Endothelial cell of umbilical vein (primary cell): ENCODE data around the gene L3MBTL4. TPM values are rescaled to one million over a fixed set of nuclear protein-coding genes. Genes with fewer than 3 reads are reported as not detected.

ENCODE experiments used
- BruUV-seq: library from RNA; stranded (reverse); fragments of 400-500 nt; replicated peaks from 2 replicates; lab custom pipeline; 2021; lab: Mats Ljungman, UMichigan
- CTCF ChIA-PET: fragments of 300-600, 350-600 bp; sonication (Branson Sonifier 250); formaldehyde crosslinking; loops from one replicate; lab custom pipeline; 2021; ENCODE audit warnings: antibody characterized with exemption, inconsistent platforms; lab: Charles Lee
- POLR2A ChIA-PET: fragments of 300-600, 350-600 bp; sonication (Branson Sonifier 250); formaldehyde crosslinking; loops from one replicate; lab custom pipeline; 2021; ENCODE audit warnings: antibody characterized with exemption, inconsistent platforms; lab: Charles Lee
- DNase-seq: peaks from one replicate; pipeline ENCODE4 v3.0.0-alpha.2; 2011; ENCODE audit warnings: low read depth, low spot score
- FAIRE-seq: peaks from 2 replicates; lab custom pipeline; 2011; peaks lifted over from hg19 to GRCh38; lab: Jason Lieb, UNC
- H2AFZ ChIP-seq: 2 replicates; pipeline ENCODE4 v1.6.0; 2012; ENCODE audit warnings: low read depth, low read length, control low read depth, inconsistent platforms
- H3K27ac ChIP-seq: 2 replicates; pipeline ENCODE4 v1.5.1; 2011; ENCODE audit warnings: low read depth, mild to moderate bottlenecking, control low read depth, low read length, moderate library complexity; ENCODE audit not compliant: insufficient read depth
- H3K27me3 ChIP-seq, 2 experiments: 2 replicates each; pipeline versions ENCODE4 v1.6.0 to v1.6.1; 2011; ENCODE audit warnings: low read length in 2 of 2, mixed read lengths in 1 of 2; ENCODE audit not compliant: control insufficient read depth in 2 of 2, insufficient read depth in 2 of 2
- H3K36me3 ChIP-seq, 2 experiments: 2 replicates in 1 of 2; 3 replicates in 1 of 2; pipeline ENCODE4 v1.5.1; 2011; ENCODE audit warnings: low read length in 2 of 2, mild to moderate bottlenecking in 1 of 2, moderate library complexity in 1 of 2; ENCODE audit not compliant: control insufficient read depth in 2 of 2, insufficient read depth in 2 of 2; ENCODE audit errors: extremely low read depth in 1 of 2
- H3K4me1 ChIP-seq: 3 replicates; pipeline ENCODE4 v1.5.1; 2011; ENCODE audit warnings: mild to moderate bottlenecking, low read length; ENCODE audit not compliant: control insufficient read depth, insufficient read depth; ENCODE audit errors: extremely low read depth
- H3K4me2 ChIP-seq: 2 replicates; pipeline ENCODE4 v1.6.1; 2011; ENCODE audit warnings: low read length, control low read depth, mixed read lengths; ENCODE audit not compliant: insufficient read depth
- H3K4me3 ChIP-seq, 3 experiments: fragments of 200-600 bp in 1 of 3; sonication (generic), shearing (Covaris generic) in 1 of 3; replicated peaks in 1 of 3; 2 replicates each; pipeline ENCODE4 v1.5.1; 2011 to 2016; ENCODE audit warnings: control low read depth in 3 of 3, low read length in 3 of 3, mild to moderate bottlenecking in 2 of 3, inconsistent platforms in 1 of 3, low read depth in 1 of 3, moderate library complexity in 1 of 3; ENCODE audit not compliant: insufficient read depth in 1 of 3
- H3K79me2 ChIP-seq: 2 replicates; pipeline ENCODE4 v1.6.0; 2012; ENCODE audit warnings: low read length, inconsistent platforms; ENCODE audit not compliant: control insufficient read depth, insufficient read depth
- H3K9ac ChIP-seq: replicated peaks from 2 replicates; pipeline ENCODE3; 2011; ENCODE audit warnings: low read length, control low read depth; ENCODE audit not compliant: insufficient read depth; ENCODE audit errors: extremely low read depth
- H3K9me1 ChIP-seq: replicated peaks from 3 replicates; pipeline ENCODE4 v1.6.0; 2011; ENCODE audit warnings: mild to moderate bottlenecking, low read length; ENCODE audit not compliant: control insufficient read depth, insufficient read depth; ENCODE audit errors: extremely low read depth
- H3K9me3 ChIP-seq: replicated peaks from 2 replicates; pipeline ENCODE4 v1.5.1; 2012; ENCODE audit warnings: low read length, inconsistent platforms; ENCODE audit not compliant: control insufficient read depth, insufficient read depth
- H4K20me1 ChIP-seq: replicated peaks from 2 replicates; pipeline ENCODE3; 2011; ENCODE audit warnings: mild to moderate bottlenecking, low read length; ENCODE audit not compliant: control insufficient read depth, insufficient read depth; ENCODE audit errors: extremely low read depth
- EZH2 ChIP-seq: IDR thresholded peaks from 2 replicates; pipeline ENCODE4 v1.6.1; 2012; ENCODE audit warnings: borderline replicate concordance, low read depth, mild to moderate bottlenecking, moderate library complexity, low read length, inconsistent platforms; ENCODE audit not compliant: severe bottlenecking
- FOS ChIP-seq: IDR thresholded peaks from 2 replicates; pipeline ENCODE4 v1.6.1; 2011; ENCODE audit warnings: mild to moderate bottlenecking, low read length, moderate library complexity, borderline replicate concordance; ENCODE audit not compliant: insufficient read depth
- GATA2 ChIP-seq: IDR thresholded peaks from 2 replicates; pipeline ENCODE4 v1.7.0; 2011; ENCODE audit warnings: low read depth, mild to moderate bottlenecking, moderate library complexity, mixed read lengths, low read length; ENCODE audit not compliant: insufficient read length, insufficient read depth
- JUN ChIP-seq: IDR thresholded peaks from 2 replicates; pipeline ENCODE4 v1.6.1; 2011; ENCODE audit warnings: borderline replicate concordance, low read depth; ENCODE audit not compliant: insufficient read length, insufficient read depth
- MYC ChIP-seq: IDR thresholded peaks from one replicate; pipeline ENCODE4 v1.6.1; 2011; ENCODE audit warnings: mild to moderate bottlenecking, low read depth, low read length
- POLR2A ChIP-seq: IDR thresholded peaks from 2 replicates; pipeline ENCODE4 v1.6.1; 2012; ENCODE audit warnings: low read depth, mild to moderate bottlenecking, control low read depth, low read length
- POLR2AphosphoS5 ChIP-seq: IDR thresholded peaks from 2 replicates; pipeline ENCODE4 v1.6.1; 2012; ENCODE audit warnings: low read depth, mild to moderate bottlenecking, control low read depth, low read length, moderate library complexity; ENCODE audit not compliant: insufficient read depth
- dilution Hi-C: fragments of 300-500 bp; cut with MboI; formaldehyde crosslinking; loops from one replicate; pipeline ENCODE4 v1.15.0; 2019; ENCODE audit warnings: low sequenced_read_pairs; ENCODE audit not compliant: extremely low pct_ligation_motif_present
- intact Hi-C: fragments of 100-400 bp; cut with micrococcal nuclease; formaldehyde crosslinking; loops from one replicate; pipeline ENCODE4 v1.10.0; 2022
- polyA plus RNA-seq, 4 experiments: library from polyadenylated mRNA; depleted of rRNA in 3 of 4; stranded (reverse) in 3 of 4; unstranded in 1 of 4; fragments of >200 nt; gene quantifications; 2 replicates each; pipeline versions ENCODE4 v1.2.1 to v1.2.3, GENCODE V29; 2011 to 2012; ENCODE audit warnings: missing spikeins in 1 of 4
- total RNA-seq: library from RNA; stranded (reverse); gene quantifications from 2 replicates; pipeline ENCODE4 v1.2.3, GENCODE V29; 2021
- TF ChIP-seq, protein P1 (sequence below): IDR thresholded peaks from 2 replicates; pipeline ENCODE4 v1.6.1; 2011; ENCODE audit not compliant: insufficient read depth, insufficient read length
- TF ChIP-seq, protein P2 (sequence below), 2 donors: IDR thresholded peaks; 1 replicate in 1 of 2; 2 replicates in 1 of 2; pipeline ENCODE4 v1.5.1; 2011; ENCODE audit warnings: low read length in 2 of 2, mild to moderate bottlenecking in 2 of 2, moderate library complexity in 2 of 2, control low read depth in 1 of 2, inconsistent platforms in 1 of 2, low read depth in 1 of 2; ENCODE audit not compliant: insufficient read depth in 1 of 2; ENCODE audit errors: extremely low read depth in 1 of 2

L3MBTL4 gene
- total and polyA plus RNA-seq, 2 donors (not counting 3 experiments of a cell fraction or from before 2014, with no cell fraction given) = 0.80 TPM; not detected in 1

DNA sequence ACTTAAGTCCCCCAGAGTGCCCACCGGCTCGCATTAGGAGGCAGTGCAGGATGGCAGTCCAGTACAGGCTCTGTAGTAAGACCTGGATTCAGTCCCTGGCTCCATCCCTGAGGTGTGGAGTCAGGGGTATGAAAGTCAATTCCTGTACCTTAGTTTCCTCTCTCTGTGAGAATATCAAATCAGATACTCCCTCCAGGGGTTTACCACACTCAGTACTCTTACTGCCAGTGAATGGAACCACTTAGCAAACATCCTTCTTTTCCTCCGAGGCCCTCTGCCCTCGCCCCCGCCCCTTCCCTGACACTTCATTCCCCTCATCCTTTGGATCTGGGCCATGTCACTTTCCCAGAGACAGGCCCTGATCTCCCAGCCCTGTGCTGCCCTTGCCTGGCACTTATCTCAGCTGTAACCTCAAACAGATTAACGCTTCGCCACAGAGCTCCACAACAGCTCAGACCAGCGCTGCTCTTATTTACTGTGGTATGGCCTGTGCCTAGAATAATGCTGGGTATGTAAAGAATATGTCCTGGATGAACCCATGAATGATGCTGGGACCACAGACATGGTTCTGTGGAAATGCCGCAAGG, 360.4 kb downstream of the L3MBTL4 start:
- no peak for TF ChIP-seq POLR2AphosphoS5
- TF ChIP-seq, protein P1, sequence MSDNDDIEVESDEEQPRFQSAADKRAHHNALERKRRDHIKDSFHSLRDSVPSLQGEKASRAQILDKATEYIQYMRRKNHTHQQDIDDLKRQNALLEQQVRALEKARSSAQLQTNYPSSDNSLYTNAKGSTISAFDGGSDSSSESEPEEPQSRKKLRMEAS = no peak
- TF ChIP-seq MYC = no peak
- no peak for TF ChIP-seq GATA2
- no peak for TF ChIP-seq JUN
- TF ChIP-seq EZH2 = no peak
- TF ChIP-seq, protein P2, sequence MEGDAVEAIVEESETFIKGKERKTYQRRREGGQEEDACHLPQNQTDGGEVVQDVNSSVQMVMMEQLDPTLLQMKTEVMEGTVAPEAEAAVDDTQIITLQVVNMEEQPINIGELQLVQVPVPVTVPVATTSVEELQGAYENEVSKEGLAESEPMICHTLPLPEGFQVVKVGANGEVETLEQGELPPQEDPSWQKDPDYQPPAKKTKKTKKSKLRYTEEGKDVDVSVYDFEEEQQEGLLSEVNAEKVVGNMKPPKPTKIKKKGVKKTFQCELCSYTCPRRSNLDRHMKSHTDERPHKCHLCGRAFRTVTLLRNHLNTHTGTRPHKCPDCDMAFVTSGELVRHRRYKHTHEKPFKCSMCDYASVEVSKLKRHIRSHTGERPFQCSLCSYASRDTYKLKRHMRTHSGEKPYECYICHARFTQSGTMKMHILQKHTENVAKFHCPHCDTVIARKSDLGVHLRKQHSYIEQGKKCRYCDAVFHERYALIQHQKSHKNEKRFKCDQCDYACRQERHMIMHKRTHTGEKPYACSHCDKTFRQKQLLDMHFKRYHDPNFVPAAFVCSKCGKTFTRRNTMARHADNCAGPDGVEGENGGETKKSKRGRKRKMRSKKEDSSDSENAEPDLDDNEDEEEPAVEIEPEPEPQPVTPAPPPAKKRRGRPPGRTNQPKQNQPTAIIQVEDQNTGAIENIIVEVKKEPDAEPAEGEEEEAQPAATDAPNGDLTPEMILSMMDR (IDR thresholded peaks at IDR 0.05; ENCODE audit: extremely low read depth in 1 of 2, insufficient read depth in 1 of 2, low read depth in 1 of 2, low read length in 2 of 2) = no peak
- TF ChIP-seq POLR2A = no peak
- no peak for TF ChIP-seq FOS
- no peaks in the 10 kb centered on the region for H3K9me3 ChIP-seq
- H3K27ac ChIP-seq = no peak overlapping the region
- FAIRE-seq (no peak), DNase-seq (no peak)
- intact Hi-C loops = no loop called here
- H2AFZ ChIP-seq = no peak overlapping the region
- ChIA-PET CTCF (no interaction called here), POLR2A (no interaction called here)
- H3K4me1 ChIP-seq = peaks cover 21% of the 10 kb centered on the region
- no TSS peak for BruUV-seq
- H3K4me3 ChIP-seq = no peak overlapping the region
- no peak overlapping the region for H3K4me2 ChIP-seq
- no peaks in the 10 kb centered on the region for H3K9me1 ChIP-seq
- no peaks in the 10 kb centered on the region for H3K27me3 ChIP-seq
- no peak overlapping the region for H3K9ac ChIP-seq
- no peaks in the 10 kb centered on the region for H4K20me1 ChIP-seq
- dilution Hi-C loops = no loop called here
- H3K36me3 ChIP-seq = no peaks in the 10 kb centered on the region
- no peaks in the 10 kb centered on the region for H3K79me2 ChIP-seq
